GM19099 (cell line): ENCODE results near the gene SP3.

Source experiments
- POLR2A ChIP-seq: IDR thresholded peaks from 3 replicates; pipeline ENCODE4 v1.6.1; 2011; ENCODE audit warnings: low read depth; ENCODE audit not compliant: insufficient read length; ENCODE audit errors: extremely low read depth

The SP3 gene

GRCh38 chr2:173983391-173983871 lies 18.3 kb upstream of the SP3 start:
- no peak for TF ChIP-seq POLR2A

GRCh38 chr2:173982918-173983317 lies 17.7 kb upstream of the SP3 start:
- TF ChIP-seq POLR2A: no peak

- TF ChIP-seq POLR2A: no peak
Observed at GRCh38 chr2:173982182-173982714, 17.1 kb upstream of the SP3 start.

- TF ChIP-seq POLR2A: no peak
Observed at GRCh38 chr2:173981520-173981919, 16.3 kb upstream of the SP3 start.

- TF ChIP-seq POLR2A: no peak
Observed at GRCh38 chr2:173979751-173980351, 14.7 kb upstream of the SP3 start.

- TF ChIP-seq POLR2A: no peak
Observed at GRCh38 chr2:173978447-173978846, 13.3 kb upstream of the SP3 start.

GRCh38 chr2:173972636-173973035 lies 7.5 kb upstream of the SP3 start:
- TF ChIP-seq POLR2A: no peak

- no peak for TF ChIP-seq POLR2A
Observed at GRCh38 chr2:173972165-173972564, 7.0 kb upstream of the SP3 start.

GRCh38 chr2:173970516-173970924 lies 5.3 kb upstream of the SP3 start:
- no peak for TF ChIP-seq POLR2A

- no peak for TF ChIP-seq POLR2A
Observed at GRCh38 chr2:173969886-173970285, 4.7 kb upstream of the SP3 start.

- TF ChIP-seq POLR2A: no peak
Observed at GRCh38 chr2:173968551-173968950, 3.4 kb upstream of the SP3 start.

GRCh38 chr2:173966274-173967098 lies 1.3 kb upstream of the SP3 start:
- no peak for TF ChIP-seq POLR2A

- peak; percentile 80 for TF ChIP-seq POLR2A
Observed at GRCh38 chr2:173964565-173965371, 405 bp downstream of the SP3 start.

GRCh38 chr2:173963817-173964564 lies 1.2 kb downstream of the SP3 start:
- TF ChIP-seq POLR2A: peak; percentile 64
